ENCODE measurements around the gene GTF2H2C. TPM values are rescaled to one million over a fixed set of nuclear protein-coding genes. Genes with fewer than 3 reads are reported as not detected.

The GTF2H2C gene
- total and polyA plus RNA-seq, 4 experiments from 2014 or later = 18.3 to 48.0 (median 32.7) TPM

DNA sequence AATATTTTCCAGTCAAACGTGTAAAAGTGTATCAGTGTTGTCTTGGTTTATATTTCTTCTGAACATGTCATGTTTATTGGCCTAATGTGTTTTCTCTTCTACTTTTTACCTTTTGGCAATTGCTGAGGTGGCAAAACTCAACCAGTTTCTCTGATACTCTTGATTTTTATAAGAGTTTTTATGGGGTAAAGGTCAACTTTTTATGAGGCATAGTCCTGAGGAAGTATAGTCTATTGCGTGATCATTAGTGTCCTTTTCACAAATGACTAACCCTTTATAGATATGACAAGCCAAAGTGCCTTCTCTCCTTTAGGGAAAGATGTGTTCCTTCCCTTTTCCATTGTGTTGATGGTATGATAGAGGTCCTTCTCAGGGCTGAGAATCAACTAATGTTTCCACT lies 34.5 kb upstream of the GTF2H2C start:
- DNase-seq = no peak
- H3K27ac ChIP-seq (ENCODE audit: low read depth, low read length) = no peak overlapping the region
- Mint-ChIP-seq H3K9me3 (no peaks in the 10 kb centered on the region), H3K27me3 (peaks cover 4 to 6% of the 10 kb centered on the region in 2 donors), H3K4me1 (no peaks in the 10 kb centered on the region), H3K4me3 (no peak overlapping the region), H3K36me3 (no peaks in the 10 kb centered on the region), H3K27ac (no peak overlapping the region)
- no peak overlapping the region for H3K4me3 ChIP-seq (ENCODE audit: low read length in 2 of 2)
- intact Hi-C loops (cut with micrococcal nuclease) = no loop called here
- POLR2A ChIA-PET (ENCODE audit: partially characterized antibody) = no interaction called here
- H3K4me1 ChIP-seq (ENCODE audit: insufficient read depth, low read length) = no peaks in the 10 kb centered on the region
- no peaks in the 10 kb centered on the region for H3K27me3 ChIP-seq (ENCODE audit: insufficient read depth, low read length)
- no peaks in the 10 kb centered on the region for H3K36me3 ChIP-seq (ENCODE audit: insufficient read depth, low read length)
- CTCF ChIA-PET (ENCODE audit: partially characterized antibody) = no interaction called here
- no peaks in the 10 kb centered on the region for H3K9me3 ChIP-seq (ENCODE audit: control insufficient read depth in 1 of 2, low read length in 2 of 2)

DNA sequence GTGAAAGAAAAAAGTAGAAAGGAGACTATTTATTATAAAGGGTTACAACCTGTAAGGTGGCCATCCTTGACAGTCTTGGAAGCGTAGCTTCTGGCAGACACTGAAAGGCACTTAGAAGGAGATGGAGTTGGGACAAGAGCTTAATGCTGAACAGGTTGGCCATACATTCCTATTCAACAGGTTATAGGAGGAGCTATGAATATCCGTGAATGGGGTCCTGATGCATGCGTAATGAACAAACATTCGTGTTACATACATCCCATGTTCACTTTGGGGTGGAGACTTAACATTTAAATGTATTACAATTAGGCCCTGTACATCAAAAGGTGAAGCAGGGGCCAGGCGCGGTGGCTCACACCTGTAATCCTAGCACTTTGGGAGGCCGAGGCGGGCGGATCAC lies 33.3 kb upstream of the GTF2H2C start:
- no peak for DNase-seq
- Histone ChIP-seq H3K9me3 (ENCODE audit: control insufficient read depth in 1 of 2, low read length in 2 of 2) (no peaks in the 10 kb centered on the region), H3K4me1 (ENCODE audit: insufficient read depth, low read length) (no peaks in the 10 kb centered on the region), H3K27ac (ENCODE audit: low read depth, low read length) (no peak overlapping the region), H3K36me3 (ENCODE audit: insufficient read depth, low read length) (no peaks in the 10 kb centered on the region), H3K27me3 (ENCODE audit: insufficient read depth, low read length) (no peaks in the 10 kb centered on the region), H3K4me3 (ENCODE audit: low read length in 2 of 2) (no peak overlapping the region)
- intact Hi-C loops (cut with micrococcal nuclease) = no loop called here
- no peak overlapping the region for H3K4me3 Mint-ChIP-seq
- no peak overlapping the region for H3K27ac Mint-ChIP-seq
- CTCF ChIA-PET (ENCODE audit: partially characterized antibody) = interaction anchor here (0.7 kb wide), 1 partner anchor 14 kb away, joined by 3 read pairs; no protein-coding TSS in a partner anchor
- H3K27me3 Mint-ChIP-seq = peaks cover 6 to 13% of the 10 kb centered on the region in 2 donors
- no peaks in the 10 kb centered on the region for H3K4me1 Mint-ChIP-seq
- POLR2A ChIA-PET (ENCODE audit: partially characterized antibody) = no interaction called here
- H3K36me3 Mint-ChIP-seq = no peaks in the 10 kb centered on the region
- no peaks in the 10 kb centered on the region for H3K9me3 Mint-ChIP-seq

DNA sequence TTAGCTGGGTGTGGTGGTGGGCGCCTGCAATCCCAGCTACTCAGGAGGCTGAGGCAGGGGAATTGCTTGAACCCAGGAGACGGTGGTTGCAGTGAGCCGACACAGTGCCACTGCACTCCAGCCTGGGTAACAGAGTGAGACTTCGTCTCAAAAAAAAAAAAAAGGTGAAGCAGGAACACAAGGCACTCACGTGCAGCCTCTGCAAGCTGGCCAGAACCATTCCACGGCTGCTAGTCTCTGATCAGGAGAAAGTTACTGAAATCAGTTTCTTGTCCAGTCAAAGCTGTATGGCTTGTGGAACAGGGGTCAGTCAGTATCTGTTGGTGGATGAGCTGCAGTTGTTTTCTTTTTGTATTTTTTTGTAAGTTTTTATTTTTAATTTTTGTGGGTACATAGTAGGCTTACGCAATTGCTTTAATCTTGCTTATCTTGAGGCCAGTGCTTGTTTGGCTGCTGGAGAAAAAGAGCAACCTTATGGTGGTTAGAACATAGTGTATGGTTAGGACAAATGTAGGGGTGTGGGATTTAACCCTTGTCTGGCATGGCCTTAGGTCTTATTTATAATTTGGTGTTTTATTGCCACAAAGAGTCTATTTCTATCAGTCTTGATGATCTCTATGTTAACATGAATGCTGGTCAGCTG lies 32.7 kb upstream of the GTF2H2C start:
- no peaks in the 10 kb centered on the region for H3K4me1 Mint-ChIP-seq
- intact Hi-C loops (cut with micrococcal nuclease) = no loop called here
- CTCF ChIA-PET (ENCODE audit: partially characterized antibody) = no interaction called here

DNA sequence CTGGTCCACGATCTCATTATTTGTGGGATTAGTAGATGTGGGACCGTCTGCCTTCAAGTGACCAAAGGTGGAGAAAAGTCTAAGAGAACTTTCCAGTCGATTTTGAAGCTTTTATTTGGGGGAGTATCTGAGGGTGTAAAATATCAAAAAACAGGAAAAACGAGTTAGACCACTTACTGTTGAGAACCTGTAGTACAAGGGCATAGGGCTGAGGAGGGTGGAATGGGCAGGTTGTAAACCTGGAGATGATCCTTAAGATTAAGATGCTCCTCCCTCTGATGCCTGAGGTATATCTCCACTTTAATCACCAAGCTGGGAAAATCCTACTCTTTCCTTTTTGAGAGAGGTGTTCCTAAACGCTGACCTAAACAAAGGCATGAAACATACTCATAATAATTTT lies 32.0 kb upstream of the GTF2H2C start:
- Histone ChIP-seq H3K9me3 (ENCODE audit: control insufficient read depth in 1 of 2, low read length in 2 of 2) (no peaks in the 10 kb centered on the region), H3K4me3 (ENCODE audit: low read length in 2 of 2) (no peak overlapping the region), H3K36me3 (ENCODE audit: insufficient read depth, low read length) (no peaks in the 10 kb centered on the region), H3K27me3 (ENCODE audit: insufficient read depth, low read length) (no peaks in the 10 kb centered on the region), H3K27ac (ENCODE audit: low read depth, low read length) (no peak overlapping the region), H3K4me1 (ENCODE audit: insufficient read depth, low read length) (no peaks in the 10 kb centered on the region)
- Mint-ChIP-seq H3K4me3 (no peak overlapping the region), H3K36me3 (no peaks in the 10 kb centered on the region), H3K9me3 (no peaks in the 10 kb centered on the region), H3K4me1 (no peaks in the 10 kb centered on the region), H3K27me3 (peaks cover 8 to 18% of the 10 kb centered on the region in 2 donors), H3K27ac (no peak overlapping the region)
- intact Hi-C loops (cut with micrococcal nuclease) = no loop called here
- POLR2A ChIA-PET (ENCODE audit: partially characterized antibody) = no interaction called here
- CTCF ChIA-PET (ENCODE audit: partially characterized antibody) = no interaction called here
- no peak for DNase-seq

More for the DNA sequence above, 32.7 kb upstream of the GTF2H2C start:
- Mint-ChIP-seq H3K27ac (no peak overlapping the region), H3K36me3 (no peaks in the 10 kb centered on the region), H3K27me3 (peaks cover 7 to 16% of the 10 kb centered on the region in 2 donors), H3K9me3 (no peaks in the 10 kb centered on the region), H3K4me3 (no peak overlapping the region)
- Histone ChIP-seq H3K36me3 (ENCODE audit: insufficient read depth, low read length) (no peaks in the 10 kb centered on the region), H3K4me3 (ENCODE audit: low read length in 2 of 2) (no peak overlapping the region), H3K27me3 (ENCODE audit: insufficient read depth, low read length) (no peaks in the 10 kb centered on the region), H3K9me3 (ENCODE audit: control insufficient read depth in 1 of 2, low read length in 2 of 2) (no peaks in the 10 kb centered on the region), H3K27ac (ENCODE audit: low read depth, low read length) (no peak overlapping the region), H3K4me1 (ENCODE audit: insufficient read depth, low read length) (no peaks in the 10 kb centered on the region)
- POLR2A ChIA-PET (ENCODE audit: partially characterized antibody) = no interaction called here
- DNase-seq = no peak

DNA sequence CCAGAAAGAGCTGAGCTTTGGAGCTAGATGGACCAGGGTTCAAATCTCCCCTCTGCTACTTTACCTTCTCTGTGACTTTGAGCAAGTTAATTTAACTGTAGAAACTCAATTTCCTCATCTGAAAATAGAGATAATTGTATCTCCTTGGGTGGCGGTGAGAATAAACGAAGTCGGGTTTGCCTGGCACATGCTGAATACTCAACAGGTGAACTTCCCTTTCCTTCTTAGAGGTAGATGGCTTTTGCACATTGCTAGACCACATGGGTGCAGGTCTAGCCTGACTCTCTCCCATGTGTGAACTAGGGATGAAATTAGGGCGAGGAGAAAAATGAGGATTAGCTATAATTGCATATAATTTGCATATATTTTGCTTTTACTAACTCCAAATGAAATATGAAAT lies 31.4 kb upstream of the GTF2H2C start:
- H3K27me3 Mint-ChIP-seq = peaks cover 8 to 18% of the 10 kb centered on the region in 2 donors
- no peak overlapping the region for H3K27ac Mint-ChIP-seq
- no peak overlapping the region for H3K4me3 Mint-ChIP-seq
- no peaks in the 10 kb centered on the region for H3K9me3 ChIP-seq (ENCODE audit: control insufficient read depth in 1 of 2, low read length in 2 of 2)
- no peaks in the 10 kb centered on the region for H3K4me1 Mint-ChIP-seq
- no peak overlapping the region for H3K4me3 ChIP-seq (ENCODE audit: low read length in 2 of 2)
- H3K36me3 Mint-ChIP-seq = no peaks in the 10 kb centered on the region
- no peak for DNase-seq
- CTCF ChIA-PET (ENCODE audit: partially characterized antibody) = no interaction called here
- no peak overlapping the region for H3K27ac ChIP-seq (ENCODE audit: low read depth, low read length)
- no peaks in the 10 kb centered on the region for H3K9me3 Mint-ChIP-seq
- no peaks in the 10 kb centered on the region for H3K27me3 ChIP-seq (ENCODE audit: insufficient read depth, low read length)
- no peaks in the 10 kb centered on the region for H3K4me1 ChIP-seq (ENCODE audit: insufficient read depth, low read length)
- intact Hi-C loops (cut with micrococcal nuclease) = no loop called here
- POLR2A ChIA-PET (ENCODE audit: partially characterized antibody) = no interaction called here
- H3K36me3 ChIP-seq (ENCODE audit: insufficient read depth, low read length) = no peaks in the 10 kb centered on the region

DNA sequence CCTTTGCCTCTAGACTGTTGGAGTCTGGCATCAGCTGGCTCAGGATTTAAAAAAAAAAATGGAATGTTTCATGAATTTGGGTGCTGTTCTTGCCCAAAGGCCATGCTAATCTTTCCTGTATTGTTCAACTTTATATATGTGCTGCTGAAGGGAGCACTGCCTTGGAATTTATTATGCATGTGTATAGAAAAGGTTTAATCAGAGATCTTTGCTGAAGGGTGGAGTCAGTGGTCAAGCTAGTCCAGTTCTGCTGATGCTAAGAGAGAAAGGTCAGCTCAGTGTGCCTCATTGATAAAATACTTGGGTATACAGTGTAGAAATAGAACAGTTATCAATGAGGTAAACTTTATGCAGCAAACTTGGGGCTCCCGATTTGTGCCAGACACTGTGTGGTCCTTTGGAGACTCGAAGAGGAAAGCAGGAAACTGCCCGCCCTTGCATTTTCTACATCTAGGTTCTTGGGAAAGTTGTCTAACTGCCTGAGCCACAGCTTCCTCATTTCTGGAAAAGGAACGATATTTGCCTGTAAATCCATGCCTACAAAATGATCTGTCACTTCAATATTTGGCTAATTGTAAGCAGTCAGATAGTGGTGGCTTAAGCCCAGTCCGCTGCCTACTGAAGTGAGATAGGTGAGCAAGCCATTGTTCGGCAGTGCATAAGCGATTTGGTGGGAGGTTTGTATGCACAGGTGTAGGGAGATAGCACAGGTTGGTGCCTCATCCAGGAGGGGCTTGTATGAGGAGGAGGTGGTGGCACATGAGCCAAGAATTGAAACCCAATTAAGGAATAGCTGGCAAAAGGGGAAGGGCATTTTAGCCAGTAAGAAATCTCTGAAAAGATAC lies 29.2 kb upstream of the GTF2H2C start:
- peak overlapping the region in 1 of 8 donors; percentile 0 for H3K4me3 Mint-ChIP-seq
- ChIA-PET CTCF (ENCODE audit: partially characterized antibody) (interaction anchor here (1.1 kb wide), 1 partner anchor 10 kb away, joined by 3 read pairs; no protein-coding TSS in a partner anchor), POLR2A (ENCODE audit: partially characterized antibody) (no interaction called here)
- peaks cover 8 to 18% of the 10 kb centered on the region in 2 donors for H3K27me3 Mint-ChIP-seq
- no peak for DNase-seq
- no peaks in the 10 kb centered on the region for H3K4me1 ChIP-seq (ENCODE audit: insufficient read depth, low read length)
- H3K4me3 ChIP-seq (ENCODE audit: low read length in 2 of 2) = no peak overlapping the region
- H3K27ac ChIP-seq (ENCODE audit: low read depth, low read length) = no peak overlapping the region
- no peak overlapping the region for H3K27ac Mint-ChIP-seq
- H3K27me3 ChIP-seq (ENCODE audit: insufficient read depth, low read length) = no peaks in the 10 kb centered on the region
- H3K9me3 ChIP-seq (ENCODE audit: control insufficient read depth in 1 of 2, low read length in 2 of 2) = no peaks in the 10 kb centered on the region
- intact Hi-C loops (cut with micrococcal nuclease) = no loop called here
- no peaks in the 10 kb centered on the region for H3K36me3 Mint-ChIP-seq
- no peaks in the 10 kb centered on the region for H3K4me1 Mint-ChIP-seq
- H3K9me3 Mint-ChIP-seq = no peaks in the 10 kb centered on the region
- no peaks in the 10 kb centered on the region for H3K36me3 ChIP-seq (ENCODE audit: insufficient read depth, low read length)

DNA sequence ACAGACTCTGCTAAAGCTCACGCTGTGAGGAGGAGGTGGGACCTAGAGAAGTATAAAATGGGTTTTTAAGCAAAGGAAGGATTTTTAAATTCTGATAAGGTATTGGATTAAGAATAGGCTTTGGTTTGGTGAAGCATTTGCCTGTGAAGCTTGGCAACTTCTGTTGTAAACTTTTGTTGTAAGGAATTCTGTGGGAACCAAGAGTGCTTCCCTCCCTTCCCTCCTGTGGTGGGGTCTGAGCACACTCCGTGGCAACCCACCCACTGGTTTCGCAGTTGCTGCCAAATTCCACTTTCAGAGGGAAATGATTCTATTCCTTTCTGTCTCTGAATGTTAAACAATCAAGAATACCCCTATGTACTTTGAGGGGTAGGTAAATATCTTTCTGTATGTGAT lies 28.6 kb upstream of the GTF2H2C start:
- H3K27ac ChIP-seq (ENCODE audit: low read depth, low read length) = no peak overlapping the region
- no peaks in the 10 kb centered on the region for H3K9me3 ChIP-seq (ENCODE audit: control insufficient read depth in 1 of 2, low read length in 2 of 2)
- no peak for DNase-seq
- Mint-ChIP-seq H3K27ac (no peak overlapping the region), H3K4me3 (no peak overlapping the region), H3K27me3 (peaks cover 8 to 18% of the 10 kb centered on the region in 2 donors), H3K4me1 (no peaks in the 10 kb centered on the region), H3K9me3 (no peaks in the 10 kb centered on the region), H3K36me3 (no peaks in the 10 kb centered on the region)
- H3K36me3 ChIP-seq (ENCODE audit: insufficient read depth, low read length) = no peaks in the 10 kb centered on the region
- intact Hi-C loops (cut with micrococcal nuclease) = no loop called here
- no peak overlapping the region for H3K4me3 ChIP-seq (ENCODE audit: low read length in 2 of 2)
- no peaks in the 10 kb centered on the region for H3K4me1 ChIP-seq (ENCODE audit: insufficient read depth, low read length)
- H3K27me3 ChIP-seq (ENCODE audit: insufficient read depth, low read length) = no peaks in the 10 kb centered on the region
- CTCF ChIA-PET (ENCODE audit: partially characterized antibody) = interaction anchor here (1.1 kb wide), 1 partner anchor 10 kb away, joined by 3 read pairs; no protein-coding TSS in a partner anchor
- POLR2A ChIA-PET (ENCODE audit: partially characterized antibody) = no interaction called here

Measured in CD4-positive, alpha-beta memory T cell (primary cell).